A673 (cell line): ENCODE data around the gene BEGAIN. TPM values are rescaled to one million over a fixed set of nuclear protein-coding genes. Genes with fewer than 3 reads are reported as not detected.

Experiments used
- BruUV-seq: library from RNA; stranded (reverse); fragments of 400-500 nt; replicated peaks from 2 replicates; lab custom pipeline; 2021; lab: Mats Ljungman, UMichigan
- CTCF ChIA-PET: fragments of 300-600 bp; sonication (Branson Sonifier 250); formaldehyde crosslinking; loops from one replicate; lab custom pipeline; 2022; ENCODE audit warnings: antibody characterized with exemption; lab: Charles Lee
- POLR2A ChIA-PET: fragments of 300-600 bp; sonication (Branson Sonifier 250); formaldehyde crosslinking; loops from one replicate; lab custom pipeline; 2022; ENCODE audit warnings: antibody characterized with exemption; ENCODE audit not compliant: low non-redundant PET; lab: Charles Lee
- DNase-seq: peaks from one replicate; pipeline ENCODE4 v3.0.0-alpha.2; 2015; ENCODE audit warnings: low spot score
- H3K27ac ChIP-seq: fragments of 200-600 bp; sonication (generic); 2 replicates; pipeline ENCODE4 v1.5.1; 2016; ENCODE audit warnings: mixed run types, low read depth, mild to moderate bottlenecking, mixed read lengths, antibody characterized with exemption, low read length; ENCODE audit not compliant: poor library complexity, severe bottlenecking
- H3K27me3 ChIP-seq: fragments of 200-600 bp; sonication (generic); replicated peaks from 2 replicates; pipeline ENCODE4 v1.6.1; 2017; ENCODE audit warnings: mixed run types, low read depth, mild to moderate bottlenecking, mixed read lengths, antibody characterized with exemption, low read length; ENCODE audit not compliant: insufficient read depth, poor library complexity
- H3K36me3 ChIP-seq: fragments of 200-600 bp; sonication (generic); 2 replicates; pipeline ENCODE4 v1.6.1; 2016; ENCODE audit warnings: mixed run types, mild to moderate bottlenecking, mixed read lengths, antibody characterized with exemption, low read length; ENCODE audit not compliant: insufficient read depth, poor library complexity, severe bottlenecking
- H3K4me1 ChIP-seq: fragments of 200-600 bp; sonication (generic); 2 replicates; pipeline ENCODE4 v1.6.1; 2017; ENCODE audit warnings: mixed run types, mild to moderate bottlenecking, mixed read lengths, antibody characterized with exemption, low read length; ENCODE audit not compliant: insufficient read depth, poor library complexity, severe bottlenecking
- H3K4me3 ChIP-seq: fragments of 200-600 bp; sonication (generic); 2 replicates; pipeline ENCODE4 v1.5.1; 2016; ENCODE audit warnings: low read depth, mixed run types, mild to moderate bottlenecking, mixed read lengths, low read length; ENCODE audit not compliant: poor library complexity, severe bottlenecking
- H3K9me3 ChIP-seq: fragments of 200-600 bp; sonication (generic); 2 replicates; pipeline ENCODE4 v1.6.1; 2016; ENCODE audit warnings: mixed run types, low read depth, mild to moderate bottlenecking, mixed read lengths, antibody characterized with exemption, low read length; ENCODE audit not compliant: poor library complexity, severe bottlenecking
- EZH2 ChIP-seq: fragments of 200-600 bp; sonication (generic); IDR thresholded peaks from 2 replicates; pipeline ENCODE4 v1.6.1; 2017; ENCODE audit warnings: borderline replicate concordance, low read depth, mild to moderate bottlenecking, mixed read lengths, antibody characterized with exemption, low read length; ENCODE audit not compliant: poor library complexity, severe bottlenecking
- intact Hi-C: fragments of 100-400 bp; cut with micrococcal nuclease; formaldehyde crosslinking; loops from one replicate; pipeline ENCODE4 v1.10.0; 2022; ENCODE audit not compliant: unreplicated experiment
- total RNA-seq: library from RNA; stranded (reverse); gene quantifications from 2 replicates; pipeline ENCODE4 v1.2.3, GENCODE V29; 2021
- TF ChIP-seq, protein P1 (sequence below): fragments of 300-800, 200-600 bp; sonication (generic); conservative IDR thresholded peaks from 2 replicates; pipeline ENCODE4 v1.5.1; 2017; ENCODE audit warnings: low read depth, mild to moderate bottlenecking, antibody characterized with exemption, low read length, moderate library complexity, mixed read lengths

The BEGAIN gene
- total RNA-seq, 1 experiment from 2014 or later = 0.84 TPM

DNA sequence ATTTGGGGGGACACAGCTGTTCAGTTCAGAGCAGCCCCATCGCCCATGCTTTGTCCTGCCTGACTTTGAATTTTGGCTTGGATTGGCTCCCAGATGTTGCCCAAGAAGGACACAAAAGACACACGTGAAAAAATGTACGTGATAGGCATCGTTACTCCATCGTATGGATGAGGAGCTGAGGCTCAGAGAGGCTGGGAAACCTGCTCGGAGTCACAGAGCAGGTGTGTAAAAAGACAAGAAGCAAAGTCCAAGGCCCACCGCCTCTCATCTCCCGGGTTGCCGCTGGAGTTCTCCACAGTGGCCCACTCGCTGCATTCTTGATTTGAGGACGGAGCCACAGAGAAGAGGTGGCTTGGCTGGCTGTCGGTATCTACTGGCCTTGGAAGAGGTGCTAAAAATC, 41.0 kb upstream of the BEGAIN start:
- DNase-seq = no peak
- TF ChIP-seq, protein P1, sequence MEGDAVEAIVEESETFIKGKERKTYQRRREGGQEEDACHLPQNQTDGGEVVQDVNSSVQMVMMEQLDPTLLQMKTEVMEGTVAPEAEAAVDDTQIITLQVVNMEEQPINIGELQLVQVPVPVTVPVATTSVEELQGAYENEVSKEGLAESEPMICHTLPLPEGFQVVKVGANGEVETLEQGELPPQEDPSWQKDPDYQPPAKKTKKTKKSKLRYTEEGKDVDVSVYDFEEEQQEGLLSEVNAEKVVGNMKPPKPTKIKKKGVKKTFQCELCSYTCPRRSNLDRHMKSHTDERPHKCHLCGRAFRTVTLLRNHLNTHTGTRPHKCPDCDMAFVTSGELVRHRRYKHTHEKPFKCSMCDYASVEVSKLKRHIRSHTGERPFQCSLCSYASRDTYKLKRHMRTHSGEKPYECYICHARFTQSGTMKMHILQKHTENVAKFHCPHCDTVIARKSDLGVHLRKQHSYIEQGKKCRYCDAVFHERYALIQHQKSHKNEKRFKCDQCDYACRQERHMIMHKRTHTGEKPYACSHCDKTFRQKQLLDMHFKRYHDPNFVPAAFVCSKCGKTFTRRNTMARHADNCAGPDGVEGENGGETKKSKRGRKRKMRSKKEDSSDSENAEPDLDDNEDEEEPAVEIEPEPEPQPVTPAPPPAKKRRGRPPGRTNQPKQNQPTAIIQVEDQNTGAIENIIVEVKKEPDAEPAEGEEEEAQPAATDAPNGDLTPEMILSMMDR = no peak
- TF ChIP-seq EZH2 = no peak
- no TSS peak for BruUV-seq

DNA sequence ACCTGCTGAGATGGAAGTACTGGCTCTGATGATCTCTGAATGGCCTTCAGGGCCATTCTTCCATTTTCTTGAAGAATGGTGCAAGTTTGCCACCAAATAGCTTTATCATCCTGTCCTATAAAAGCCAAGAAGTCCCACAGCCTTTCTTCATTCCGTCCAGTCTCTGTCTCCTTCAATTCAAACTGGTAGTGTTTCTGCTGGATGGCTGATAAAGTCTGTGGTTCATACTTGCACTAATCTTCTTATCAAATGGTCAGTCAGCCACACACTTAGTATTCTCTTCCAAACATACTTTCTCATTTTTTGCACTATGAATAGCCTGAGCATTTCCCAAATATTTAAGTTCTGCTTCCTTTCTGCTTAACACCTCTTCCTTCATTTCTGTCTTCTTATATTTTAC, 39.4 kb upstream of the BEGAIN start:
- Histone ChIP-seq H3K4me3 (no peak overlapping the region), H3K27ac (no peak overlapping the region), H3K4me1 (no peaks in the 10 kb centered on the region), H3K9me3 (no peaks in the 10 kb centered on the region), H3K36me3 (no peaks in the 10 kb centered on the region), H3K27me3 (no peaks in the 10 kb centered on the region)
- ChIA-PET CTCF (no interaction called here), POLR2A (no interaction called here)
- intact Hi-C loops = no loop called here
- DNase-seq = no peak
- no peak for TF ChIP-seq EZH2
- TF ChIP-seq, protein P1 = no peak
- BruUV-seq = no TSS peak

More for the DNA sequence above, 41.0 kb upstream of the BEGAIN start:
- CTCF ChIA-PET = no interaction called here
- H3K27ac ChIP-seq = no peak overlapping the region
- no peaks in the 10 kb centered on the region for H3K4me1 ChIP-seq
- H3K27me3 ChIP-seq = no peaks in the 10 kb centered on the region
- POLR2A ChIA-PET = interaction anchor here (0.6 kb wide), 1 partner anchor 18 kb away, joined by 3 read pairs; no protein-coding TSS in a partner anchor
- H3K36me3 ChIP-seq = no peaks in the 10 kb centered on the region
- H3K9me3 ChIP-seq = no peaks in the 10 kb centered on the region
- H3K4me3 ChIP-seq = no peak overlapping the region
- intact Hi-C loops = no loop called here

DNA sequence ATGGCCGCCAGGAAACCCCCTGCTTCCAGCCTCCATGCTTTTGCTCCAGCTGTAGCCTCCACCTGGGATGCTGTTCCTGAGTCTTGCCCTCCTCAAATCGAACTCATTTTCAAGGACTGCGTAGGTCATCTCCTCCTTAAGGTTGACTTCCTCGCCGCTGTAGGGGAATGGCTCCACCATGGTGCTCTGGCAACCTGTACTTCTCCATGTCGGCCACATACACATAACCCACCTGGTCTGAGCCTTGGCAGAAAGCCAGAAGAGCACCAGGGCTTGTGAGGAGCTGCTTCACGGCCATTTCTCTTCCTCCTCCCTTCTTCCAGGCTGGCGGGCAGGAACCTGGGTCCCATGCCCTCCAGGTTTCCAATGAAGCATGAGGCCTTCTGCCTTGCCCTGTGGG, 36.7 kb upstream of the BEGAIN start:
- H3K9me3 ChIP-seq = no peaks in the 10 kb centered on the region
- no TSS peak for BruUV-seq
- ChIA-PET POLR2A (no interaction called here), CTCF (no interaction called here)
- no peak overlapping the region for H3K4me3 ChIP-seq
- intact Hi-C loops = no loop called here
- no peak overlapping the region for H3K27ac ChIP-seq
- TF ChIP-seq, protein P1 = no peak
- TF ChIP-seq EZH2 = no peak
- no peak for DNase-seq
- no peaks in the 10 kb centered on the region for H3K36me3 ChIP-seq
- no peaks in the 10 kb centered on the region for H3K4me1 ChIP-seq
- H3K27me3 ChIP-seq = no peaks in the 10 kb centered on the region
